Measurements from ENCODE around the gene LINC00237.

- no peak for TF ChIP-seq CTCF (conservative IDR thresholded peaks at IDR 0.05; ENCODE audit: low read depth in 2 of 2)
- no peak for TF ChIP-seq EZH2 (IDR thresholded peaks at IDR 0.05; ENCODE audit: low read depth, unreplicated experiment)
- TF ChIP-seq POLR2AphosphoS5 (IDR thresholded peaks at IDR 0.05; ENCODE audit: low read depth): no peak
- TF ChIP-seq REST (IDR thresholded peaks at IDR 0.05; ENCODE audit: unreplicated experiment): no peak
- no peak for TF ChIP-seq STAT1 (IDR thresholded peaks at IDR 0.05; ENCODE audit: unreplicated experiment)
These were observed 21.2 kb upstream of the LINC00237 start for GRCh38 chr20:21127201-21127981.

Measured in GM23338 (cell line).